Mesenchymal stem cell (in vitro differentiated cells and primary cell): ENCODE results near the gene MAPK4.

ENCODE experiments used
- DNase-seq: peaks from one replicate; pipeline ENCODE4 v3.0.0-alpha.2; 2013
- H2AFZ ChIP-seq: one replicate; pipeline ENCODE4 v1.6.1; 2013; ENCODE audit warnings: low read depth, mild to moderate bottlenecking, control low read depth, inconsistent platforms, low read length, moderate library complexity
- H2AK5ac ChIP-seq: 2 replicates; pipeline ENCODE4 v1.6.1; 2013; ENCODE audit warnings: low read length, moderate library complexity, mild to moderate bottlenecking, inconsistent platforms; ENCODE audit not compliant: severe bottlenecking
- H2BK120ac ChIP-seq: one replicate; pipeline ENCODE4 v1.6.1; 2013; ENCODE audit warnings: low read depth, mild to moderate bottlenecking, inconsistent platforms, low read length, moderate library complexity
- H2BK12ac ChIP-seq, 2 experiments: one replicate each; pipeline ENCODE4 v1.6.1; 2013; ENCODE audit warnings: inconsistent platforms in 2 of 2, low read length in 2 of 2, mild to moderate bottlenecking in 2 of 2, moderate library complexity in 2 of 2, control low read depth in 1 of 2
- H2BK15ac ChIP-seq: one replicate; pipeline ENCODE4 v1.6.1; 2013; ENCODE audit warnings: mild to moderate bottlenecking, low read depth, inconsistent platforms; ENCODE audit not compliant: poor library complexity, severe bottlenecking
- H2BK5ac ChIP-seq: 2 replicates; pipeline ENCODE4 v1.6.1; 2013; ENCODE audit warnings: low read depth, mild to moderate bottlenecking, low read length, control low read depth, inconsistent platforms; ENCODE audit not compliant: poor library complexity, severe bottlenecking
- H3K14ac ChIP-seq, 2 experiments: one replicate each; pipeline ENCODE4 v1.6.1; 2013; ENCODE audit warnings: inconsistent platforms in 2 of 2, low read length in 2 of 2, control low read depth in 1 of 2, mild to moderate bottlenecking in 1 of 2, moderate library complexity in 1 of 2
- H3K18ac ChIP-seq, 2 experiments: one replicate each; pipeline ENCODE4 v1.6.1; 2013; ENCODE audit warnings: inconsistent platforms in 2 of 2, low read length in 2 of 2, control low read depth in 1 of 2, low read depth in 1 of 2, mild to moderate bottlenecking in 1 of 2
- H3K23ac ChIP-seq, 2 experiments: one replicate each; pipeline ENCODE4 v1.6.1; 2013; ENCODE audit warnings: inconsistent platforms in 2 of 2, low read length in 2 of 2, mild to moderate bottlenecking in 2 of 2, moderate library complexity in 2 of 2, control low read depth in 1 of 2
- H3K27ac ChIP-seq: 2 replicates; pipeline ENCODE4 v1.5.1; 2013; ENCODE audit warnings: mild to moderate bottlenecking, moderate library complexity, low read length, control low read depth, inconsistent platforms; ENCODE audit not compliant: poor library complexity, severe bottlenecking
- H3K27me3 ChIP-seq, 2 experiments: 2 replicates each; pipeline versions ENCODE4 v1.6.1 to v1.7.0; 2013; ENCODE audit warnings: low read length in 2 of 2, mild to moderate bottlenecking in 2 of 2, moderate library complexity in 2 of 2, control low read depth in 1 of 2, inconsistent platforms in 1 of 2; ENCODE audit not compliant: control insufficient read depth in 1 of 2, insufficient read depth in 1 of 2
- H3K36me3 ChIP-seq, 2 experiments: 2 replicates each; pipeline versions ENCODE4 v1.6.1 to v1.7.0; 2013; ENCODE audit warnings: low read length in 2 of 2, control low read depth in 1 of 2, inconsistent platforms in 1 of 2, low read depth in 1 of 2, mild to moderate bottlenecking in 1 of 2; ENCODE audit not compliant: insufficient read depth in 2 of 2, control insufficient read depth in 1 of 2
- H3K4ac ChIP-seq, 2 experiments: one replicate each; pipeline ENCODE4 v1.6.1; 2013; ENCODE audit warnings: inconsistent platforms in 2 of 2, low read length in 2 of 2, mild to moderate bottlenecking in 2 of 2, moderate library complexity in 2 of 2, control low read depth in 1 of 2, low read depth in 1 of 2
- H3K4me1 ChIP-seq: 2 replicates; pipeline ENCODE4 v1.6.1; 2013; ENCODE audit warnings: low read depth, low read length, control low read depth; ENCODE audit not compliant: control insufficient read depth, insufficient read depth
- H3K4me2 ChIP-seq: 2 replicates; pipeline ENCODE4 v1.6.1; 2013; ENCODE audit warnings: low read length, mild to moderate bottlenecking, inconsistent platforms; ENCODE audit not compliant: poor library complexity, severe bottlenecking
- H3K4me3 ChIP-seq, 2 experiments: 2 replicates each; pipeline versions ENCODE4 v1.5.1 to v1.7.0; 2013; ENCODE audit warnings: low read length in 2 of 2, mild to moderate bottlenecking in 2 of 2, control low read depth in 1 of 2, low read depth in 1 of 2; ENCODE audit not compliant: insufficient read depth in 1 of 2
- H3K79me1 ChIP-seq: replicated peaks from 2 replicates; pipeline ENCODE4 v1.6.1; 2013; ENCODE audit warnings: mild to moderate bottlenecking, control low read depth, low read length, inconsistent platforms; ENCODE audit not compliant: poor library complexity, severe bottlenecking
- H3K9ac ChIP-seq: 2 replicates; pipeline ENCODE4 v1.7.0; 2013; ENCODE audit warnings: mild to moderate bottlenecking, low read length, moderate library complexity
- H3K9me3 ChIP-seq: 2 replicates; pipeline ENCODE4 v1.7.0; 2013; ENCODE audit warnings: mild to moderate bottlenecking, low read length; ENCODE audit not compliant: control insufficient read depth
- H4K8ac ChIP-seq: one replicate; pipeline ENCODE4 v1.6.1; 2013; ENCODE audit warnings: inconsistent platforms, mild to moderate bottlenecking, low read length, moderate library complexity
- H4K91ac ChIP-seq: one replicate; pipeline ENCODE4 v1.6.1; 2013; ENCODE audit warnings: mild to moderate bottlenecking, low read length, inconsistent platforms
- WGBS: methylation state at CpG from one replicate; pipeline ENCODE4 v1.1.7; 2013; ENCODE audit warnings: mixed read lengths; 5-methylcytosine and 5-hydroxymethylcytosine counted together

MAPK4 gene

GRCh38 chr18:50581517-50581916, 21.6 kb downstream of the MAPK4 start:
- H3K18ac ChIP-seq, result no peak overlapping the region
- H3K4me1 ChIP-seq, result no peaks in the 10 kb centered on the region
- H3K36me3 ChIP-seq, result no peaks in the 10 kb centered on the region
- no peak overlapping the region for H3K9ac ChIP-seq
- WGBS, result no CpG with 5 or more reads among the region's 1 CpG
- H2AFZ ChIP-seq, result no peak overlapping the region
- no peak overlapping the region for H3K4ac ChIP-seq
- H3K14ac ChIP-seq, result no peak overlapping the region
- H2BK5ac ChIP-seq, result no peak overlapping the region
- no peak overlapping the region for H2AK5ac ChIP-seq
- no peak overlapping the region for H3K27ac ChIP-seq
- H3K23ac ChIP-seq, result no peak overlapping the region
- H2BK12ac ChIP-seq, result no peak overlapping the region
- H4K91ac ChIP-seq, result no peak overlapping the region
- no peak overlapping the region for H3K4me3 ChIP-seq
- no peaks in the 10 kb centered on the region for H3K79me1 ChIP-seq
- H3K27me3 ChIP-seq, result no peaks in the 10 kb centered on the region
- H2BK15ac ChIP-seq, result no peak overlapping the region
- no peak overlapping the region for H2BK120ac ChIP-seq
- H3K9me3 ChIP-seq, result peaks cover 8% of the 10 kb centered on the region
- DNase-seq, result no peak
- H4K8ac ChIP-seq, result no peak overlapping the region
- no peak overlapping the region for H3K4me2 ChIP-seq

GRCh38 chr18:50582500-50582899, 22.6 kb downstream of the MAPK4 start:
- no peak for DNase-seq
- H2BK15ac ChIP-seq, result no peak overlapping the region
- no peak overlapping the region for H3K27ac ChIP-seq
- H2BK12ac ChIP-seq, result no peak overlapping the region
- H3K4me2 ChIP-seq, result no peak overlapping the region
- peaks cover 8% of the 10 kb centered on the region for H3K9me3 ChIP-seq
- no peaks in the 10 kb centered on the region for H3K79me1 ChIP-seq
- H3K4me1 ChIP-seq, result no peaks in the 10 kb centered on the region
- H2AK5ac ChIP-seq, result no peak overlapping the region
- no peak overlapping the region for H3K18ac ChIP-seq
- no peak overlapping the region for H2BK120ac ChIP-seq
- no peak overlapping the region for H2BK5ac ChIP-seq
- no peak overlapping the region for H4K91ac ChIP-seq
- H3K23ac ChIP-seq, result peak overlapping the region in 1 of 2 experiments; percentile 42
- H3K27me3 ChIP-seq, result no peaks in the 10 kb centered on the region
- H3K36me3 ChIP-seq, result no peaks in the 10 kb centered on the region
- H3K4me3 ChIP-seq, result no peak overlapping the region
- no peak overlapping the region for H3K14ac ChIP-seq
- 73% methylated on average over 4 of the region's 4 CpGs for WGBS
- no peak overlapping the region for H2AFZ ChIP-seq
- no peak overlapping the region for H3K4ac ChIP-seq
- no peak overlapping the region for H4K8ac ChIP-seq
- no peak overlapping the region for H3K9ac ChIP-seq

- Histone ChIP-seq H2BK12ac (no peak overlapping the region), H3K18ac (no peak overlapping the region), H2AK5ac (no peak overlapping the region), H2AFZ (no peak overlapping the region), H2BK120ac (no peak overlapping the region), H3K27ac (no peak overlapping the region), H3K4ac (no peak overlapping the region), H4K8ac (no peak overlapping the region), H3K9me3 (peaks cover 15% of the 10 kb centered on the region), H4K91ac (no peak overlapping the region), H3K27me3 (no peaks in the 10 kb centered on the region), H2BK5ac (no peak overlapping the region), H3K14ac (no peak overlapping the region), H3K9ac (no peak overlapping the region), H3K23ac (no peak overlapping the region), H3K4me3 (no peak overlapping the region), H3K36me3 (no peaks in the 10 kb centered on the region), H3K4me2 (no peak overlapping the region), H3K79me1 (no peaks in the 10 kb centered on the region), H2BK15ac (no peak overlapping the region), H3K4me1 (no peaks in the 10 kb centered on the region)
- no peak for DNase-seq
Measured at GRCh38 chr18:50586710-50587109, 26.8 kb downstream of the MAPK4 start.

- H2BK12ac ChIP-seq, result no peak overlapping the region
- H3K4me3 ChIP-seq, result no peak overlapping the region
- no peaks in the 10 kb centered on the region for H3K27me3 ChIP-seq
- WGBS, result 77% methylated on average over 2 of the region's 3 CpGs
- no peak overlapping the region for H2AK5ac ChIP-seq
- H3K9ac ChIP-seq, result no peak overlapping the region
- DNase-seq, result no peak
- no peaks in the 10 kb centered on the region for H3K79me1 ChIP-seq
- H3K4ac ChIP-seq, result no peak overlapping the region
- no peak overlapping the region for H3K18ac ChIP-seq
- no peak overlapping the region for H2AFZ ChIP-seq
- H4K8ac ChIP-seq, result no peak overlapping the region
- H2BK15ac ChIP-seq, result no peak overlapping the region
- no peak overlapping the region for H3K27ac ChIP-seq
- no peak overlapping the region for H3K4me2 ChIP-seq
- H2BK120ac ChIP-seq, result no peak overlapping the region
- H3K36me3 ChIP-seq, result no peaks in the 10 kb centered on the region
- H3K14ac ChIP-seq, result no peak overlapping the region
- peak overlapping the region; percentile 68 for H4K91ac ChIP-seq
- H3K4me1 ChIP-seq, result no peaks in the 10 kb centered on the region
- no peak overlapping the region for H3K23ac ChIP-seq
- H3K9me3 ChIP-seq, result peaks cover 6% of the 10 kb centered on the region
- no peak overlapping the region for H2BK5ac ChIP-seq
Measured at GRCh38 chr18:50590593-50590992, 30.7 kb downstream of the MAPK4 start.
